HG03159 (cell line): ENCODE measurements around the gene ANO6.
"Not testable (repeated sequence)": the region's sequence is repeated elsewhere in the genome, so short reads cannot be mapped to it uniquely, and the experiment has no call there.

Experiments
- ATAC-seq: cut with Tn5 transposase; IDR thresholded peaks from one replicate; pipeline ENCODE4 v1.9.1; 2021; ENCODE audit warnings: mild to moderate bottlenecking, moderate library complexity; ENCODE audit not compliant: unreplicated experiment

Gene ANO6

DNA sequence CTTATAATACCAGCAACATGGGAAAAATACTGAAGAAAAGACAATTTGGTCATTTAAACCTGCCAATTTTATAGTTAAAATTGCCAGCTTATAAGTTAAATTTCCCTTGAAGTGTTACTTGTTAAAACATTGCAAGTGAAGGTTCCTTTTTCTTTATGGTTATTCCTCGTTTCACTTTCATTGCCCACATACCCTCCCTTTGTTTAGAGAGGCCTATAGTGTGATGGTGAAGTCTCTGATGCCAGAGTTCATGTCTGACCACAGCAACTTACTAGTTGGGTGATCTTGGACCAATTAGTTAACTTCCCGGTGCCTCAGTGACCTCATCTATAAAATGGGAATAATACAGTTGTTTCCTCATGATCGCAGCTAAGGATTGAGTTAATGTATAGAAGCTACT, 173.5 kb downstream of the ANO6 start:
- no peak for ATAC-seq

DNA sequence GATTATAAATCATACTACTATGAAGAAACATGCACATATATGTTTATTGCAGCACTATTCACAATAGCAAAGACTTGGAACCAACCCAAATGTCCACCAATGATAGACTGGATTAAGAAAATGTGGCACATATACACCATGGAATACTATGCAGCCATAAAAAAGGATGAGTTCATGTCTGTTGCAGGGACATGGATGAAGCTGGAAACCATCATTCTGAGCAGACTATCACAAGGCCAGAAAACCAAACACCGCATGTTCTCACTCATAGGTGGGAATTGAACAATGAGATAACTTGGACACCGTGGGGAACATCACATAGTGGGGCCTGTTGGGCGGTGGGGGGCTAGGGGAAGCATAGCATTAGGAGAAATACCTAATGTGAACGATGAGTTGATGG, 181.6 kb downstream of the ANO6 start:
- not testable (repeated sequence) for ATAC-seq

DNA sequence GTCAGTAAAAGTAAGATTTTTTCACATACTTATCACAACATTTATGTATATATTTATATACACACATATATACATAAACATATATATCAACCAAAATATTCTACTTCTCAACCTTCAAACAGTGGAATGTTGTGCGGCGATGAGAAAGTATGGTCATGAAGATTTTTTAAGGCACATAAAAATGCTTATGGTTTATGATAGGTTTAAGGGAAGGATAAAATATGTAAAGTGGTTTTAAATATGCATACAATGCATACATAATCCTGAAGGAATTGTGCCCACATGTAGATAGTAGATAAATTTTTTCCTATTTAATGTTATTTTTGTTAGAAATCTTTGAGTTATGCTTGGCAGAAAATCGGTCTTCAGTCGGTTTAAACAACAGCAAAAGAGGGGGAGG, 182.7 kb downstream of the ANO6 start:
- no peak for ATAC-seq

DNA sequence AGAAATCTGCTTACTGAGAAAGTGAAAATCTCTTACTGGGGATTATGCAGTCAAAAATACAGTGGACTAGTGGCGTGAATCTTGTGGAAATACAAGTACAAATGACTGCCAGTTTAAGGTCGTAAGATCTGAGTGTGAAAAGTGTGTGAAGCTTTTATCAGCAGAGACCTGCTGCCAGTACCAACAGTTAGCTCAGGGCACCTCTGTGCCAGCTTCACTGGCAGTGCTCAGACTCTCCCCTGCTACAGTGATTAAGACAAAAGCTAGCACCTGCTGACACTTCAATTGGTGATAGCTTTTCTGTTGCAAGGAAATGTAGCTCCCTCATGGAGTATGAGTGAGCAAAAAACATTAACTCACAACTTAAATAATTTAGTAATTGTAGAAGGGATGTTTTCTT, 185.1 kb downstream of the ANO6 start:
- no peak for ATAC-seq

DNA sequence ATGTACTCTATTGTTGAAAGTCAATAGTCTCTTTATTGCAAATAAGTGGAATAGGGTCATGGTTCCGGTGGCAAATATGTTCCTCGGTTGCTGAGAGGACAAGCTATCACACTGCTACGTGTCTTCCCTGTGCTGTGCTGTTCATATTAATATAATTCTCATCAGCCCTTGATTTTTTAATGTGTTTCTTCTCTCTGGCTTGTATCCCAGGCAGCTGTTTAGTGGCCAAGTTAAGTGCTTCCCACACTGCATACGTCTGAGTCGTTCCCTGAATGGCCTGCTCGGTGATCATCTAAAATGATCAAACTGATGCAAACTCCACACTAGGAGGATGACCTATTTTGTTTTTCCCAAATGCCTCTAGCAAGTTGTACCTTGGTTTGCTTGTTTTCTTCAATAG, 186.4 kb downstream of the ANO6 start:
- no peak for ATAC-seq

DNA sequence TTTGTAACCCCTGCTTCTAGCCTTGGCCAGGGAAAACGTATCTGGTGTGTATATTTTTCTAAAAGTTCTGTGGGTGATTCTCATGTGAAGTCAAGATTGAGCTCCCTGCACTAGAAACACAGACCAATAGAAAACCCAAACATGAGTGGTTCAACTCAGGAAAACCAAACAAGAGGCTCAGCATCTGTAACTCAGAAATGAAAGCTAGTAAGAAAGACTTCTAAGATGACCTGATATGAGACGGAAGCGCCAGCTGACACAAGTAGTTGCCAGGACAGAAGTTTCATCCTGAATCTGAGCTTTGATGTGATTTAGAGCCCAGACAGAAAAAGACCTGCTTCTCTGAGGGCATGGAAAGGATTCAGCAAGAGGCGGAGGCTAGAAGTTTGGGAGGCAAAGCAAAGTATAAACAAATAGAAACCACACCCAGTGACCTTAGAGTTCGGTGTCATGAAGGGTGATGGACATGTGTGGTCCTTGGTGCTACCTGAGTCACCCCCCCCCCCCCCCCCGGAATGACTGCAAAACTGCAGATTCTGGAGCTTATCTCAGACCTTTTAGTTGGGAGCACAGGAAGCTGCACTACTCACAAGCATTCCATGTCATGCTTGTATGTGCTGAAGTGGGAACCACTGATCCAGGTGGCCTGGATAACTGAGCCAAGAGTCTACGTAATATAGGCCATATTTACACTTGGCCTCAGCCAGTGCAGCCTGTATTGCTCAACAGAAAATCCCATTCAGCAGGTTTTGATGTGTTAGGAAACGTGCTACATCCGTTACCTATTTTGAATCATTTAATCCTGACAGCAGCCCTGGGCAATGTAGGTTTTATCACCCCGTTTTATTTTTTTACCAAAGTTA, 191.3 kb downstream of the ANO6 start:
- ATAC-seq = no peak

DNA sequence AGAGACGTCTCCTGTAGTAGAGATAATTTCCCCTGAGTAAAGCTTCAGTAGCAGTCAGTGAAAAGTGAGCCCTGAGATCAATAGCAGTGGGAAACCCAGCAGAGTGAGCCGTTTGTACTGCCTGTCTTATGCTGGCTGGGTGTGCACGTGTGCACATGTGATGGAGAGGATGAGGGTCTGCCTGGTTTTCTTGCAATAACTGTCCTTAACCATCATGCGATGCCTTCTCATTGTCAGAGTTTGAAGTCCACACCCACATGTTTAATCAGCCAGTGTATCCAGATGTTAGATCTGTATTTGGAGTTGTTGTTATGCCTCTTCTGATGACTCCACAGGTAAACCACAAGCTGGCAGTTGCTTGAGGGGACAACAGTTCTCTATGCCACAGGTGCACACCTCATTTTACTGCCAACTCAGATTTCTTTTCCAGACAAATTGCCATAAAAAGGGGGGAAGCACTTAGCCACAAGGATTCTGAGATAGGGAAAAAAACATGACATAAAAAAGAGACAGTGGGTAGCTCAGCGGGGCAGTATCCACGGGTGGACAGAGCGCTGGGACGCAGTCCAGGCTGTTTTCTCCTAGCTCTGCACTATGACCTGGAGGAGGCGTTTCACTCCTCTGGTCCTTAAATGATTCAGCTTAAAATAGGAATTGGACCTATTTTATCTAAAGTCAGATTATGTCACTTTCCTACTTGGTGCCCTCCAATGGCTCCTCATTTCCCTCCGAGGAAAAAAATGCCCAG, 192.3 kb downstream of the ANO6 start:
- ATAC-seq = no peak

DNA sequence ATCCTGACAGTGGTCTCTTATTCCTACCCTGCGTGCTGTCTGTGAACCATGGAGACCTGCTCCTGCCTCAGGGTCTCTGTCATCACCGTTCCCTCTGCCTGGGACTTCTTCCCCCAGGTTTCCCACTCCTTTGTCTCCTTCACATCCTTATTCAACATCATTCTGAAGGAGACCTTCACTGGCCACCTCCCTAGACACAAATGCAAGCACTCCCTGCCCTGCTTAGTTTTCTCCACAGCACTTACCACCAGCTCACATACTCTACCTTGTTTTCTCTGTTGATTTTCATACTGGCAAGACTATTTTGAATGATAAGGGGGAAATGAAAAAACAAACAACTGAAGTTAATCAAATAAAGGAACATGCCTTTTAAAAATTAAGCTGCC, 192.8 kb downstream of the ANO6 start:
- no peak for ATAC-seq

DNA sequence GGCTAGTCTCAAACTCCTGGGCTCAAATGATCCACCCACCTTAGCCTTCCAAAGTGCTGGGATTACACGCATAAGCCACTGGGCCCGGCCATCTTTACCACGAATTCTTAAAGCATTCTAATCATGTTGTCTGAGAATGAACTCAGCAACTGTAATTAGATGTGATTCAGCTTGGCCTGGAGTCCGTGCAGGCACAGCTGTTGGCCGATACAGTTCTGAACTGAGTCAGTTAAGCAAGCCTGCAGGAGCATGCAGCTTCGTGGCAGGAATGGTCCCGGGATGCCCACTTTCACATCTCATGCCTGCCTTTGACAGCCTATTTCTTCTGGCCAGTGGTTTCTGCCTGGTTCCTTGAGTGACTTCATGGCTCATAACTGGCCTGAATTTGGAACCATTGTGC, 194.1 kb downstream of the ANO6 start:
- ATAC-seq = no peak

DNA sequence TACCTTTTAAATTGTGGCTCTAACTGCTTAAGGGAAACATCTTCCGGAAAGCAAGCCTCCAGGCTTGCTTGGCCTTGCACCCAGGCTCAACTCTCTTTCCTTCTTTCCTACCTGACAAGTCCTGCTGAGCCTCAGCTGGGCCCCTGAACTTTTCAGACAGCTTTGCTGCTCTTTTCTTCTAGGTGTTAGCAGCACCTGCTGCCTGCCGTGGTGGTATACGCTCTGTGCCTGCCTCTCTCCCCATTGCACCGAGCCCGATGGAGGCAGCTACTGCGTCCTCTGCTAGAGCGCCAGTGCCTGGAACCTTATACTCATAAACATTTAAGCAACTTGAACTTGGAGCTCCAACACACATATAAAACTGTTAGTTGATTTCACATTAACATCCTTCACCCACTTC, 195.7 kb downstream of the ANO6 start:
- no peak for ATAC-seq

DNA sequence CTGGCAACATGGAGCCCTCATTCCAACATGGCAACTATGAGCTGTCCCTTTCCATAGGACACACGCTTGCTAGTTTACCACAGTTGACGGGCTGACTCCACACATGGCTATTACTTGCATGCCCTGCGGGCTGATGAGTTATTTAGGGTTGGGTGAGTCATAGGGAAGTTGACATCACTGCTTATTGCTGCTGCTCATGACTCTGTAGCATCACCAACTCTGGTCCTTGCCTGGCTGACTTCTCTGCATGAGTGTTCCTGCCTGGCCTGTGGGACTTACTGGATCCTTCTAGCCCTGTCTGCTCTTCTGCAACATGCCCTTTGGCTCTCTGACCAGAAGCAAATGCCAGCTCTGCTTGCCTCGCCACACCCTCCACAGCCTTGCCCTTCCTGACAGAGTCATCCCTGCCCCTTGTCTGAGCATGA, 199.5 kb downstream of the ANO6 start:
- ATAC-seq = peak; percentile 94

DNA sequence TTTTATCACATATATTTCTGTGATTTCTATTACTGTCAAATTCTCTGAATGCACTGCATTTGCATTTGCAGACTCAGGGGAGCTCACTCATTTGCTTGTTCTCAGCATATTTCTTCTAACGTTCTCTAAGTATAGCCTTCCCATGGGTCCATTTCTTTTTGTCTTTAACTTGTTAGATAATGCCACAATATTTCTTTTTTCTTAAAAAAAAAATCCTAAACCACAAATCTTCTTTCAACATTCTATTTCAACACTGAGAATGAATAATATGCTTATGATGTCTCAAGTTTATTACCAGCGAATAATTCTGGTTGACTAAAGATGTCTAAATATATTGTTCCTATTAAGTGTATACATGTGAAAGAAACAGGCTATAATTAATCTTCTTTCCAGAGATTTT, 200.2 kb downstream of the ANO6 start:
- no peak for ATAC-seq

DNA sequence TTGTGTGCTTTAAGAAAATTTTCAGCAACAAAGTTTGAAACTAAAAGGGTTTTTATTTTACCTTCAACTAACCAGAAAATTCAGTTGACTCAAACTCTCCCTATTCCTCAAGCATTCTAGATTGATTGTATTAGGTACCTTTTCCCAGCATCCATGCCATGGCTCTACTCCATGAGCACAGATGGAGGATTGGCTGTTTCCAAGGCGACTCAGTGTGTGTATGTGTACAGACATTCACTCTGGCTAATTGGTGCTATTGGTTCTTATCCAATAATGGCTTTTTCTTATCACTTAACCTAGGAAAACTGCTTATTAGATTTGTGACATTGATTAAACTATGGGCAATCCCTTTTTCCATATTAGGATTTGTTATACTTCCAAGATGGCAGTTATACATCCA, 202.6 kb downstream of the ANO6 start:
- ATAC-seq = no peak

DNA sequence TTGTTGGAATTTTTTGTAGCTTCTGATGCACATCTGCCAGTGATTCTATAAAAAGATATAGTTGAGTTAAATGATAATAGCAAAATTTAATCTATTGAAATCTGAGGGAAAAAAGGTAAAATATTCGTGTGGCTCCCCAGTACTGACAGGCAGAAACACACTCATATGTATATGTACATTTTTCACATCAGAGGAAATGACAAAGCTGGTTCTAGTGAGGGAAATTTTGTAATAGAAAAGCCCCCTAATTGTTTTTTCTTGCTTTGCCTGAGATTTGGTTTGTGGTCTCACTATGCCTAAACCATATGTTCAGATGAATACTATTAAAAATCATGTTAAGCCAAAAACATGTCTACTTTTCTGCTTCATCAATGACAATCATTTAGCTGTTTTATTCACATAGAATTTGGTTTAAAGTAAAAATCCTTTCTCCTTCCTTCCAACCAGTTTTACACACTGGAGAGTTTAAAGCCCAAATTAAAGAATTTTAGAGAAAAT, 203.5 kb downstream of the ANO6 start:
- ATAC-seq = no peak

DNA sequence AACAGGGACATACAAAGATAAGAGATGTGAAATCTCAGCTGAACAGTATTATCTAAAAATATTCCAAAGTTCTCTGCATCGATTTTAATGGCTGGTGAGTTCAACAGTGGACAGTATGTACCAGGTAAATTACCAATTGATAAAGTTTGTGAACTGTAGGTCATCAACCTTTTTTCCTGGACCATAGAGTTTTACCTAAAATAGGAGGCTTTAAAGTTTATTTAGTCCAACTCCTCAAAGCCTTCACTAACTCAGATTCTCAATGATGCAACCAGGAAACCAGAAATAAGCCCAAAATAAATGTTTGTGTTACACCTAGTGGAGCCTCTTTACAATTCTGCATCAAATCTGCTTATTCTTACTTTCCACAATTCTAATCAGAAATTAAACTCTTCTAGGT, 205.8 kb downstream of the ANO6 start:
- ATAC-seq = no peak

DNA sequence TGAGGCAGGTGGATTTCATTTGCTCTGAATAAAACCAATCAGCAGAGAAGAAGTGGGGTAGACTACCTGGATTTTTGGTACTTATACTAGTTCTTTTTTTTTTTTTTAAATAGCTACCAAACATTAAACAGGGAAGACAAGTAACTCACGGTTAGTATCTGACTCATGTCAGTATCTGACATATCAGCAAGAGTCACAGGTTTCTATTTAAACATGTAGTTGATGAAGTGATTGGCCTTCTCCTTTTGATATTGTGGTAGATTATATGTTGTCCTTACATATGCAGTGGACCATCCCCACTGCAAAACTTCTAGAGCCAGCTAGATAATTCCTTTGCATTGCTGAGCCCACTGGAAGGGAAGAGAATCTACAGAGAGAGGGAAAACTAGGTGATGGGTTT, 208.0 kb downstream of the ANO6 start:
- ATAC-seq = no peak

DNA sequence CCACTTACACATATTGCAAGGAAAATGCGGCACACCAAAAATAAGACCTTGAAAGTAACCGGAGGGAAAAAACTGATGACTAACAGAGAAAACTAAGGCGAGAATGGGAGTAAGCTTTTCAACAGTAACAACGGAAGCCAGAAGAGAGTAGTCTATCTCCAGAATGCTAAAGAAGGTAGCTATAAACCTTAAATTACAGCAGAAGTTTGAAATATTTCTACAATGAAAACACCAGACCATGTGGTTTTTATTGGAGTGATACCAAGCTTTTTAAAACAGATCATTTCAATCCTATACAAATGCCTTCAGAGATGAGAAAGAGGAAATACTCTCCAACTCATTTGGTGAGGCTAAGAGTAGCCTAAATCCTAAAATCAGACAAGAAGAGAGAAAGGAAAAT, 209.5 kb downstream of the ANO6 start:
- no peak for ATAC-seq

DNA sequence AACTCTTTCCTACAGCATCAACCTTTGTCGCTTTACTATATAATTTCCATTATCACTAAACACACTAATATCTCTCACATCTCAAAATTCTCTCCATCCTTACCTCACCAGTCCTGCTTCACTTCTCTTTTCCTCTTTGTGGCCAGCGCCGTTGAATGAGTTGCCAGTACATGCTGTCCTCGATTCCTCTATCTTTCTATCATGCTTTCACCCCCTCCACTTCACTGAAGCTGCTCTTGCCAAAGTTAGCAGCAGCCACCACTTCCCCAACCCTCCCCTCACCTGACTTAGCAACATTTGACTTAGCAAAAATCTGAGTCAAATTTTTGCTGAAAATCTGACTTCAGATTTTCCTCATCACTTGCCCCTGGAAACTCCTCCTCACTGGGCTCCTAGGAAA, 210.4 kb downstream of the ANO6 start:
- ATAC-seq = no peak

DNA sequence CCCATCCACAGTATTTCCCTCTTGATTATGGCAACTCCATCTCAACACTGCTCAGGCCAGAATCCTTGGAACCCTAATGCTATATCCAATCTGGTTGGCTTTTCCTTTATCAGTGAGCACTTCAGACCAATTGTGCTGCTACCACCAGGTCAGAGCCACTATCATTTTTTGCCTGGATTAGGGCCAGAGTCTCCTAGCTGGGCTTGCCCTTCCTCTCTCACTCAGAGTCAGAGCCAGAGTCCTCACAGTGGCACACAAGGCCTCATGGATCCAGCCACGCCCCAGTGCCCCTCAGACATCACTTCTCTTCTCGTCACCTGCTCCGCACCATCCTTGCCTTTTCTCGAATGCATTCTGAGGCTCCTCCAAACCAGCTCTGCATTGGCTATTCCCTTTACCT, 211.1 kb downstream of the ANO6 start:
- no peak for ATAC-seq

DNA sequence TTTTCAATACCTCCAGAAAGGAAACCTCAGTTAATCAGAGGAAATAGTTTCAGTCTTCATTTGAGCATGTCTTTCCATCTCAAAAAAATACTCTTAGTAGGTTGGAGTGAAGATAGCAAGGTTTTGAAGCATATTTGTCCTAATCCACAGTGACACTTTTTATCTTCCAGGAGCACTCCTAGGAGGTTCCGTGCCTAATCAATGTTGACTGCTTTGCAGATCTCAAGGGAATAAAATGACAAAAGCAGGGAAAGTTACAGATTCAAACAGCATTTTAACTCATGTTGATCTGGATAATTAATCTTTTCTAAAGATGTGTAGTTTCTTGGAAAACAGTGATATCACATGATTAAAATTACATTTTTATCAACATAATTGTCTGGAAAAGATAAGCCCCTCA, 213.9 kb downstream of the ANO6 start:
- ATAC-seq = no peak

DNA sequence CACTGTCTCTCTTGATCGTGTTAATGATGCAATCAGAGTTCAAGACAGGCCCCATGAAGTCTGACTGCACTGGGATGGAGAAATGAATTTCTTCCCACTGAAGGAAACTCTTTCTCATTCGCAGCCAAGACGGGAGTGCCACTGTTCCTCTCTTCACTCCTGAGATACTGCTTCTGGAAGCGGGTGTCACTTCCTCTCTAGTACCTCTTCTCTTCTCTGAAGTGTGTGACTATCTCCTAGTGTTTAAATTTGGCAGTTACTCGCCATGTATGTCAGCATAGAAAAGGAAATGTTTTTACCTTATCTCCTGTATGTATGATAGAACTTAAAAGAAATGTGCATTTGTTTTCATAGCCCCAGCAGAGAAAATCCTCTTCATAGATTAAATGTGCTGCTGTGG, 215.2 kb downstream of the ANO6 start:
- ATAC-seq = no peak

DNA sequence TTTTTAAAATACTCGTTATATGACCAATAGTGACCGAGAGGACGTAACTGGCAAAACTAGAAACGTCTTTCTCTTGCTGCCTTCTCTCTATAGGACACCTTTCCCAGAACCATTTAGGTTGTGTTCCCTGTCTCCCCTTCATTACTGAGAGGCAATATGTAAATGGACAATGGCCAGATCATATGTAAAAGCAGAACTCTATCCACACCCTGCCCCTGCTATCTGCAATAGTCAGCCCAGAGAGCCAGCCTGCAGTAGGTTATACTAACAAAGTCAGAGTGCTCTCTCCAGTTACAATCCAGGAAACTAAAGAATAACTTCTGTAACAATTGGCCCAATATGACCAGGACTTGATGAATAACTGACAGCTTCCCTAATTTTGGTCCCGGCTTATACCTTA, 216.8 kb downstream of the ANO6 start:
- no peak for ATAC-seq
